Erythroblast (primary cell): ENCODE measurements around the gene SORL1.

Experiments
- GATA1 ChIP-seq: IDR thresholded peaks from 2 replicates; pipeline ENCODE4 v1.6.1; 2011; ENCODE audit warnings: low read depth, mild to moderate bottlenecking, control low read depth, low read length, moderate library complexity
- POLR2A ChIP-seq: IDR thresholded peaks from 2 replicates; pipeline ENCODE4 v1.6.1; 2011; ENCODE audit warnings: mild to moderate bottlenecking, low read length

DNA sequence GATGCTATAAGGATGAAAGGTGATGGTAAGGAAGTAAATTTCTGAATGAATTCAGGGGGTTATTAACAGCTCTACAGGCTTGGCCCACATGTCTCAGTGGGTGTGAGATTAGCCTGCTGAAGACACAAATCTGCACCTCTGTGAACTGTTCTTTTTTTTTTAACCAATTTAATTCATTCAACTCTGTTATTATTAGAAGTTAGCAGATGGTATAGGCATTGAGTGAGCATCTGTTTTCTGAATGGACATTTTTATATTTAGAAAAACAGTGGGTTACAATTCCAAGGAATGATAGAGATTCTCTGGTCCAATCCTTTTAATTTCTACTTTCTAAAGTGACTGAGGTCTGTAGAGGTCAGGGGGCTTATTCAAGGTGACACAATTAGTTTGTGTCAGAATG lies 122.7 kb downstream of the SORL1 start:
- TF ChIP-seq POLR2A (no peak), GATA1 (no peak)
